Epithelial cell of esophagus (primary cell): ENCODE results near the gene LRRC14B.

Experiments
- DNase-seq: peaks from one replicate; pipeline ENCODE4 v3.0.0; 2010; ENCODE audit warnings: low read depth
- H3K4me3 ChIP-seq: 2 replicates; pipeline ENCODE4 v1.5.1; 2011; ENCODE audit warnings: mild to moderate bottlenecking, low read length, control low read depth
- TF ChIP-seq, protein P1 (sequence below): IDR thresholded peaks from 2 replicates; pipeline ENCODE4 v1.5.1; 2011; ENCODE audit warnings: low read depth, mild to moderate bottlenecking, low read length, control low read depth, inconsistent platforms; ENCODE audit not compliant: insufficient read depth; ENCODE audit errors: missing control alignments

Gene LRRC14B

DNA sequence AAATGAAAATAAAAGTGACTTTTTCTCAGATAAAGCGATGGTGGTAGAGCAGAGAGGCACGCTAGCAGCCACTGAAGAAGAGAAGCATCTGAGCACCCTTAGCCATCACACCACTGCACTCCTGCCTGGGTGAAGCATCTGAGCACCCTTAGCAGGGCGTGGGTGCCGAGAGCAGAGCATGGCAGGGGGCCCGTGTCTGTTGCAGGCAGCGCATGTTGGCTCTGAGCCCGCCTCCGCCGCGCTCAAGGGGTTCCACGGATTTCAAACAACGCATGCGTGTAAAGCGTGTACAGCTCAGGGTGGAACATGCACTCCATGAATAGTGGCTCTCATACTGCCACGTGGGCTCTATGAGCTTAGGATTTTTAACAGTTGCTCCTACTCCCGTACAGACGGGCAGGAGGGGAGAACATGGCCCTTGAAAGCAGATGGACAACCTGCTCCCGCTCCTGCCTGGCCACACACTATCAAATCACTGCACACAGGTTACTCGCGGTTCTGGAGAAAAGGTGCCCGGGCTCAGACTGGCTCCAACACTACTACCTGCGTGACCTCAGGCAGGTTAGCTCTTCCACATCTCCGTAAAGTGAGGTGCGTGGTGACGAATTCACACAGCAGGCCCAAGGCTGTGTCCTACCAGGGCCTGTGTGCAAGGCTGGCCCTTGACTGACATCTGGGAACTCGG, 12.1 kb downstream of the LRRC14B start:
- TF ChIP-seq, protein P1, sequence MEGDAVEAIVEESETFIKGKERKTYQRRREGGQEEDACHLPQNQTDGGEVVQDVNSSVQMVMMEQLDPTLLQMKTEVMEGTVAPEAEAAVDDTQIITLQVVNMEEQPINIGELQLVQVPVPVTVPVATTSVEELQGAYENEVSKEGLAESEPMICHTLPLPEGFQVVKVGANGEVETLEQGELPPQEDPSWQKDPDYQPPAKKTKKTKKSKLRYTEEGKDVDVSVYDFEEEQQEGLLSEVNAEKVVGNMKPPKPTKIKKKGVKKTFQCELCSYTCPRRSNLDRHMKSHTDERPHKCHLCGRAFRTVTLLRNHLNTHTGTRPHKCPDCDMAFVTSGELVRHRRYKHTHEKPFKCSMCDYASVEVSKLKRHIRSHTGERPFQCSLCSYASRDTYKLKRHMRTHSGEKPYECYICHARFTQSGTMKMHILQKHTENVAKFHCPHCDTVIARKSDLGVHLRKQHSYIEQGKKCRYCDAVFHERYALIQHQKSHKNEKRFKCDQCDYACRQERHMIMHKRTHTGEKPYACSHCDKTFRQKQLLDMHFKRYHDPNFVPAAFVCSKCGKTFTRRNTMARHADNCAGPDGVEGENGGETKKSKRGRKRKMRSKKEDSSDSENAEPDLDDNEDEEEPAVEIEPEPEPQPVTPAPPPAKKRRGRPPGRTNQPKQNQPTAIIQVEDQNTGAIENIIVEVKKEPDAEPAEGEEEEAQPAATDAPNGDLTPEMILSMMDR: no peak
- DNase-seq: no peak
- H3K4me3 ChIP-seq: no peak overlapping the region

DNA sequence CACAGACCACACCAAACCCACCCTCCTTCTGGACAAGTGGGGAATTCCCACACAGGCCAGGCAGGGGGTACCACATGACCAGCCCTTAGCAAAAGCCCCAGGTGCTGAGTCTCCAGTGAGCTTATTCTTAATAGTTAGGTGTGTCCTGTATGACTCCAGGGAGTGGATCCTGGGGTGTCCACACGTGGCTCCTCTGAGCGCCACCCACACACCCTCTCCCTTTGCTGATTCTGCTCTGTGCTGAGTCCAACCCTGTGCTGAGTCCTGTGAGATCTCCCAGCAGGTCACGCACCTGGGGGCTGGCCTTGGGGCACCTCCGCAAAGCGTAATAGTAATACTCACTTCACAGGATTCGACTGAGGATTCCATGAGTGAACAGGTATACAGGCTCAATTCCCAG, 12.7 kb downstream of the LRRC14B start:
- no peak overlapping the region for H3K4me3 ChIP-seq
- TF ChIP-seq, protein P1: no peak
- DNase-seq: no peak

DNA sequence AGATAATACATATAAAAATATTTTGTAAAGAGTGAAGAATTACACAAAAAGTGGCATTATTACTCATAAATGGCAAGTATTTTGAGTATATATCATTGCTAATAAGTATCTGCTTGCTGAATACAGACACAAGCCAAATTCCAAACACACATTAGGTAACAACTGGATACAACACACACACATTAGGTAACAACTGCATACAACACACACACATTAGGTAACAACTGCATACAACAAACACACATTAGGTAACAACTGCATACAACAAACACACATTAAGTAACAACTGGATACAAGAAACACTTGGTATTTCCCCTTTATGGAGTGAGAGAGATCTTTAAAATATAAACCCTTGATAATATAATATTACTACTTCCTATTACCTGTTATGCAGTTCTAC, 13.2 kb downstream of the LRRC14B start:
- H3K4me3 ChIP-seq: no peak overlapping the region
- no peak for DNase-seq
- TF ChIP-seq, protein P1: no peak

DNA sequence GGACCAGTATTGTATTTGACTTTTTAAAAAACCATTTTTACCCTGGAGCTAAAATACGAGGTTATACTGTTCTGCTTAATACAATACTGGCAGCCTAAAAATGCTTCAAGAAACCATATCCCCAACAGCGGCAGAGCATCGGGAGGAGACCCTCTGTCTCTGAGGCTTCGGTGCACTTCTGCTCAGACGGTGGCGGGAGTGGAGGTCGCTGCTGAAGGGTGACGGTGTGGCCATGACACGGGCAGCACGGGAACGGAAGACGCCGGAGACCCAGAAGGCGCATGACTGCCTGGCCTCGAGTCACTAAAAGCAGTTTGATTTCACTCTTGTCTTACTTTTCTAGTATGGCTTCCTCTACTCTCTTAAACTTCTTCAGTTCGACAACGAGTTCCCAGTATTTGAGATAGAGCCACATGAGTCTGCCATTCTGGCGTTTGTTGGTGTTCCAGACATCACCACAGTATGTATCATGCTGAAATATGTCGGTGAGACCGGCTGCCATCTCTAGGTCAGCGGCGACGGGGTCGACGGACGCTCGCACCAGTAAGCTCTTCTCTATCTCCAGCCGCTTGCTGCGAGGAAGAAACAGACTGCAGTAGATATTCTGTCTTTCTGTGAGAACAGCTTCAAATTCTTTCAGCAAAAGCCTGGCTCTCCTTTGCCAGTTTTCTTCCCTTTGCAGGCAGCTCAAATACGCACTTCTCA, 13.8 kb downstream of the LRRC14B start:
- DNase-seq: no peak
- TF ChIP-seq, protein P1: no peak
- no peak overlapping the region for H3K4me3 ChIP-seq

DNA sequence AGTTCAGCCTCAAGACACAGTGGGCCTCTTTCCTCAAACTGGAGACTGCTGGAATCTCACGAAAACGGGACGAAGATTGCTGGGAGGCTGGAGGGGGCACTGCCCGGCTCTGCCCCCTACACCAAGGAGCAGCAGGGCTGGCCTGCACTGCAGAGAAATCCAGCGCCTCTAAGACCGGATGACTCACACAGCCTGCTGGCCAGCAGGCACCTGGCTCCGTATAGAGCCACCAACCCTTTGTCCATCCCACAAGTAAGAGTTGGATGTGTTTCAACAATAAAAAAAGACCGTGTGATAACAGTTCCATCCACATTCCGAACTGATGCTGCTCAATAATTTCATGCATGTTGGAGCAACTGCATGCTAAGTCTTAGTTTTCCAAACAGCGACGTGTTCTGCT, 15.1 kb downstream of the LRRC14B start:
- no peak overlapping the region for H3K4me3 ChIP-seq
- DNase-seq: no peak
- TF ChIP-seq, protein P1: no peak

DNA sequence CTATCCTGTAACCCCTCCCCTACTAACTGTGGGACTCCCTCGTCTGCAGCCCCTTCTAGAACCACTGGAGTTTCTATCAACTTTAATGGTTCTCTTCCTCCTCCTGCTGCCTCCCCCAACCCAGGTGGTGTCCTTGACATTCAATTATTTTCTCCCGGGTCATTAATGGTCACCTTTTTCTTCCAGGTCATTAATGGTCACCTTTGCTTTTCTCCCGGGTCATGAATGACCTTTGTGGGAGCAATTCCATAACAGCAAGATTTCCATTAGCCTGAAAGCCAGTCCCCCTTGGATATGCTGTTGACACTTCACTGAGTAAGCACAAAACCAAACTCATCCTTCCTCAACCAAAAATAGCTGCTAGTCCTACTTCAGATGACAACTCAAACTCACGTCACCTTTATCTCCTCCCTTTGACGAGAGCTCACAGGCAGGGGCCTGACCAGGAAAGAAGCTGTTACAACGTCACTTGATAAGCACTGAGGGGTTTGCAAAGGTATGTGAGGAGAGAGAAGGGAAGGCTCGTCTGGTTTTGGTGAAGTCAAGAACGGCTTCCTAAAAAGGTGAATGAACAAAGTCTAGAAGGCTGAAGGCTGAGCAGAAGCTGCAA, 15.7 kb downstream of the LRRC14B start:
- TF ChIP-seq, protein P1: no peak
- DNase-seq: no peak
- H3K4me3 ChIP-seq: no peak overlapping the region
